ENCODE results near the gene MYLK4. TPM values are rescaled to one million over a fixed set of nuclear protein-coding genes. Genes with fewer than 3 reads are reported as not detected.

The MYLK4 gene
- total and polyA plus RNA-seq, 2 of the 13 experiments (the other 11 are each of a cell fraction or from before 2014, with no cell fraction given) = 0.26 to 0.29 TPM

DNA sequence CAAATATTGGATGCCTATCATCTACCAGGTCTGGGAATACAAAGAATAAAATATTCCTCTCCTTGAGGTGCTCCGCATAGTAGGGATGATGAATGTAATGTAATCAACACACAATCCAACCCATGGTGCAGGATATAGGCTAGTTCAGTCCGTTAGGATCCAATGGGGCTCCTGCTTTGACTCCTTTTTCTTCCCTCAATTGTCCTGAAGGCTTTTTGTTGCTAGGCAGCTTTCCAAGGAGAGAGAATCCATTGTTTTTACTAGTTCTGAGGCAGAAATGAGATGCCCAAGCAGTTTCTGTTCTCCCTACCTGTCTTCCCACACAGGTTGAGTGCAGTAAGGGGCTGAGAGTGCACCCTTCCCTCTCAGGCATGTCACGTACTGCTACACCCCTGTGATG, 26.5 kb upstream of the MYLK4 start (continued):
- TF ChIP-seq CENPX (CRISPR knock-in tag; IDR thresholded peaks at IDR 0.05) = no peak
- no peak for TF ChIP-seq ZNF253 (CRISPR knock-in tag; IDR thresholded peaks at IDR 0.05; ENCODE audit: borderline replicate concordance)
- no peak for TF ChIP-seq TP53 (CRISPR knock-in tag; conservative IDR thresholded peaks at IDR 0.05)
- TF ChIP-seq RXRB (CRISPR knock-in tag; IDR thresholded peaks at IDR 0.05; ENCODE audit: borderline replicate concordance) = no peak
- TF ChIP-seq CBX1 (IDR thresholded peaks at IDR 0.05; ENCODE audit: low read depth) = no peak
- TF ChIP-seq NR3C1 (CRISPR knock-in tag; IDR thresholded peaks at IDR 0.05) = no peak
- TF ChIP-seq ZNF775 (CRISPR knock-in tag; IDR thresholded peaks at IDR 0.05; ENCODE audit: borderline replicate concordance) = no peak
- no peak for TF ChIP-seq PHF20 (CRISPR knock-in tag; IDR thresholded peaks at IDR 0.05)
- no peak for TF ChIP-seq ZBTB1 (CRISPR knock-in tag; IDR thresholded peaks at IDR 0.05; ENCODE audit: borderline replicate concordance)

DNA sequence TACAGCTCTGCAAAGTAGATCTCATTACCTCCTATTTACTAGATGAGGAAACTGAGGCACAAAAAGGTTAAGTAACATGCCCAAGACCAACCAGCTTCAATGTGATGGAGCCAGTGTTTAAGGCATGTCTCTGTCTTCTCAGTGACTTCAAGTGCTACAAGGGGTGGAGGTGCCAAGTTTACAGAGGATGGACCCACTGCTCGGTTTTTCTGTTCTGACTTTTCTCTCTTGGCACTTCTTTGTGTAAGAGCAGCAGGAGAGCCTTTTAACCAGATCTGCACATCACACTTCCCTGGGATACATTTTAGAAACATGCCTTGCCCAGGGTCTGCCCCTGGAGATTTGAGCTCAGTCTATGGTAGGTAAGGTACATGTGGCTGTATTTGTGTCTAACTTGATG, 24.3 kb upstream of the MYLK4 start:
- Histone ChIP-seq H4K20me1 (ENCODE audit: insufficient read depth, low read length) (peaks cover 24% of the 10 kb centered on the region), H2AFZ (ENCODE audit: low read length) (no peak overlapping the region), H3K9ac (ENCODE audit: insufficient read depth, low read depth, low read length) (no peak overlapping the region), H3K4me3 (replicated peaks in 1 of 3; ENCODE audit: insufficient read depth in 1 of 3, low read depth in 2 of 3, low read length in 3 of 3) (no peak overlapping the region), H3K4me2 (ENCODE audit: low read depth, low read length) (no peak overlapping the region), H3K27me3 (ENCODE audit: control insufficient read depth in 1 of 2, insufficient read depth in 2 of 2, low read length in 2 of 2) (no peaks in the 10 kb centered on the region), H3K4me1 (ENCODE audit: insufficient read depth, low read length) (peaks cover 29% of the 10 kb centered on the region), H3K36me3 (replicated peaks in 1 of 2; ENCODE audit: control insufficient read depth in 1 of 2, insufficient read depth in 2 of 2, low read length in 2 of 2) (peaks cover 24 to 86% of the 10 kb centered on the region in 2 experiments), H3K9me3 (ENCODE audit: low read length) (no peaks in the 10 kb centered on the region), H3K27ac (ENCODE audit: extremely low read length, insufficient read depth, low read length) (no peak overlapping the region), H3K79me2 (ENCODE audit: insufficient read depth, low read length) (peaks cover 94% of the 10 kb centered on the region)
- in situ Hi-C loops (cut with HindIII; ENCODE audit: extremely low pct_ligation_motif_present, low pct_unique_long_range_greater_than_20kb) (no loop called here), intact Hi-C loops (cut with micrococcal nuclease; ENCODE audit: unreplicated experiment) (no loop called here)
- no peak for TF ChIP-seq TGIF2 (CRISPR knock-in tag; IDR thresholded peaks at IDR 0.05)
- TF ChIP-seq CHCHD3 (CRISPR knock-in tag; IDR thresholded peaks at IDR 0.05) = no peak
- TF ChIP-seq ZNF20 (CRISPR knock-in tag; IDR thresholded peaks at IDR 0.05) = no peak
- FAIRE-seq (no peak), ATAC-seq (no peak), DNase-seq (ENCODE audit: low spot score) (no peak)
- WGBS (ENCODE audit: low lambda C conversion rate) = 90% methylated on average over 1 of the region's 1 CpG
- CTCF ChIA-PET (ENCODE audit: low intra/inter-chr PET ratio, low total read pairs) = no interaction called here
- POLR2A ChIA-PET = no interaction called here
- BruUV-seq (replicated peaks) = no TSS peak

All from HepG2 (cell line).